Measurements from ENCODE around the gene C6orf89. TPM values are rescaled to one million over a fixed set of nuclear protein-coding genes. Genes with fewer than 3 reads are reported as not detected.

The C6orf89 gene
- polyA plus RNA-seq, 2 of the 4 experiments (the other 2 are of a cell fraction) = 13.8 to 27.0 TPM

DNA sequence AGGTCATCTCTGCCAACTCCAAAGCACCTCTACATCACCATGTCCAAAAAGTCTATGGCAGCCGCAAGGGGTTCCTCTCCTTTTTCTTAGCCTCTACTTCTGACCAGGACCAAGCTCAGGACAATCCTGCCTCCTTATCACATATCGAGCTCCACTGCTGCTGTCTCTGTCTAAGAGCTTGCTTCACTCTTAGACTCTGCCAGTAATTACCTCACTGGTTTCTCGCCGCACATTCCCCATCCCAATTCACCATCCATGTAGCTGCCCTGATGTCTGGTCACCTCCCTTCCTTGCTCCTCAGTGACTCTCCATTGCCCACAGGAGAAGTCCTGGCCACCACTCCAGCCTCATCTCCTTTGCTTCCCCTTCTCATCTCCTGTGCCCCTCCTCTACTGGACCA lies 44.7 kb downstream of the C6orf89 start:
- no peaks in the 10 kb centered on the region for H3K9me3 ChIP-seq
- no peaks in the 10 kb centered on the region for H3K4me1 ChIP-seq
- FAIRE-seq (no peak), DNase-seq (ENCODE audit: low read depth in 1 of 2, low spot score in 1 of 2) (no peak), ATAC-seq (peak in 1 of 2 experiments; percentile 13; a peak in 1 of 6 replicates)
- ChIA-PET CTCF (no interaction called here), POLR2A (no interaction called here)
- WGBS (ENCODE audit: missing lambda C conversion rate) = 84% methylated on average over 4 of the region's 4 CpGs
- H3K27ac ChIP-seq = no peak overlapping the region
- no peak overlapping the region for H3K4me2 ChIP-seq
- no peak for TF ChIP-seq RARB (CRISPR knock-in tag; IDR thresholded peaks at IDR 0.05)
- no peak for TF ChIP-seq RNF2 (IDR thresholded peaks at IDR 0.05; ENCODE audit: borderline replicate concordance, low read depth)
- no peak for TF ChIP-seq HES2 (IDR thresholded peaks at IDR 0.05)
- no peak for TF ChIP-seq RFX5 (IDR thresholded peaks at IDR 0.05)
- TF ChIP-seq KDM5A (IDR thresholded peaks at IDR 0.05) = no peak
- no peak for TF ChIP-seq JUNB (IDR thresholded peaks at IDR 0.05)
- TF ChIP-seq ZNF302 (CRISPR knock-in tag; IDR thresholded peaks at IDR 0.05) = no peak
- no peak for TF ChIP-seq ZSCAN20 (CRISPR knock-in tag; IDR thresholded peaks at IDR 0.05)
- TF ChIP-seq USF2 (IDR thresholded peaks at IDR 0.05) = no peak
- TF ChIP-seq HDAC2 (IDR thresholded peaks at IDR 0.05) = no peak
- no peak for TF ChIP-seq ZC3H11A (IDR thresholded peaks at IDR 0.05)
- H3K4me3 ChIP-seq = no peak overlapping the region

GRCh38 chr6:36933102-36933501 lies 47.4 kb downstream of the C6orf89 start:
- Histone ChIP-seq H3K4me3 (no peak overlapping the region), H3K27ac (no peak overlapping the region), H3K4me2 (no peak overlapping the region), H3K4me1 (no peaks in the 10 kb centered on the region), H3K9me3 (no peaks in the 10 kb centered on the region)
- ChIA-PET POLR2A (no interaction called here), CTCF (no interaction called here)
- no peak for ATAC-seq
- no peak for DNase-seq (ENCODE audit: low read depth in 1 of 2, low spot score in 1 of 2)
- no peak for TF ChIP-seq BHLHE40 (IDR thresholded peaks at IDR 0.05; ENCODE audit: low read depth, low read length)
- no peak for TF ChIP-seq CHD2 (IDR thresholded peaks at IDR 0.05; ENCODE audit: low read length, partially characterized antibody)
- TF ChIP-seq MYC (IDR thresholded peaks at IDR 0.05; ENCODE audit: borderline replicate concordance, low read length) = no peak
- TF ChIP-seq POLR2AphosphoS2 (conservative IDR thresholded peaks at IDR 0.05; ENCODE audit: low read length) = no peak
- TF ChIP-seq ZSCAN20 (CRISPR knock-in tag; IDR thresholded peaks at IDR 0.05) = no peak
- FAIRE-seq = no peak
- 43% methylated on average over 2 of the region's 2 CpGs for WGBS (ENCODE audit: missing lambda C conversion rate)

DNA sequence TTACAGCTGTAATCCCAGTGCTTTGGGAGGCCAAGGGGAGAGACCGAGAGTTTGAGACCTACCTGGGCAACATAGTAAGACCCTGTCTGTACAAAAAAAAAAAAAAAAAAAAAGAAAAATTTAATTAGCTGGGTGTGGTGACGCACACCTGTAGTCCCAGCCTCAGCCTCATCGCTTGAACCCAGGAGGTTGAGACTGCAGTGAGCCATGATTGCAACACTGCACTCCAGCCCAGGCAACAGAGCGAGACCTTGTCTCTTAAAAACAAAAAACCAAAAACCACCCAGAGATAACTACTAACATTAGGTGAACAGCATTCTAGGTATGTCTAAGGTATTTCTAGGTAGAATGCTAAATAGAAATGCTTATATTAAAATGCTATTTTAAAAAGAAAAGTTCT lies 47.8 kb downstream of the C6orf89 start:
- no peaks in the 10 kb centered on the region for H3K4me1 ChIP-seq
- POLR2A ChIA-PET = no interaction called here
- WGBS (ENCODE audit: missing lambda C conversion rate) = 90% methylated on average over 4 of the region's 4 CpGs
- H3K4me3 ChIP-seq = no peak overlapping the region
- TF ChIP-seq GATA3 (IDR thresholded peaks at IDR 0.05; ENCODE audit: borderline replicate concordance) (no peak), NPAS2 (CRISPR knock-in tag; IDR thresholded peaks at IDR 0.05; ENCODE audit: borderline replicate concordance) (no peak), E2F6 (IDR thresholded peaks at IDR 0.05; ENCODE audit: borderline replicate concordance, low read depth) (no peak), RNF2 (IDR thresholded peaks at IDR 0.05; ENCODE audit: borderline replicate concordance, low read depth) (no peak), SMC3 (IDR thresholded peaks at IDR 0.05) (no peak), NFE2L2 (conservative IDR thresholded peaks at IDR 0.05; ENCODE audit: low read length) (no peak), CBX8 (IDR thresholded peaks at IDR 0.05) (no peak), RCOR1 (IDR thresholded peaks at IDR 0.05; ENCODE audit: low read depth, low read length) (no peak), MAZ (IDR thresholded peaks at IDR 0.05; ENCODE audit: borderline replicate concordance, low read depth, low read length) (no peak), NR3C1 (IDR thresholded peaks at IDR 0.05) (no peak), SREBF2 (IDR thresholded peaks at IDR 0.05) (no peak), HOXB13 (CRISPR knock-in tag; IDR thresholded peaks at IDR 0.05; ENCODE audit: low read depth) (no peak), HOXB5 (CRISPR knock-in tag; IDR thresholded peaks at IDR 0.05) (no peak), PHF8 (IDR thresholded peaks at IDR 0.05; ENCODE audit: borderline replicate concordance, low read depth) (no peak), BHLHE40 (IDR thresholded peaks at IDR 0.05; ENCODE audit: low read depth, low read length) (no peak), BCL3 (IDR thresholded peaks at IDR 0.05) (no peak), ZSCAN20 (CRISPR knock-in tag; IDR thresholded peaks at IDR 0.05) (no peak)
- H3K9me3 ChIP-seq = no peaks in the 10 kb centered on the region
- CTCF ChIA-PET = no interaction called here
- no peak overlapping the region for H3K4me2 ChIP-seq
- no peak overlapping the region for H3K27ac ChIP-seq
- ATAC-seq (no peak), FAIRE-seq (no peak), DNase-seq (ENCODE audit: low read depth in 1 of 2, low spot score in 1 of 2) (no peak)
